Measurements from ENCODE around the gene CYP2J2. TPM values are rescaled to one million over a fixed set of nuclear protein-coding genes. Genes with fewer than 3 reads are reported as not detected.
A peak's percentile ranks its signal among the peaks of the same experiment; 100 is the strongest.
"Not testable (repeated sequence)": the region's sequence is repeated elsewhere in the genome, so short reads cannot be mapped to it uniquely, and the experiment has no call there.

The CYP2J2 gene
- polyA plus RNA-seq, 1 donor = 21.3 TPM

- not testable (repeated sequence) for H3K27me3 ChIP-seq (ENCODE audit: control insufficient read depth, insufficient read depth, low read length); H3K36me3 ChIP-seq (ENCODE audit: control insufficient read depth, insufficient read depth, low read length); H3K4me1 ChIP-seq (ENCODE audit: control insufficient read depth, insufficient read depth, low read length); H3K9me3 ChIP-seq (ENCODE audit: control insufficient read depth, low read depth, low read length); H3K4me3 ChIP-seq (ENCODE audit: low read length); H3K27ac ChIP-seq (ENCODE audit: low read length); DNase-seq
- WGBS (ENCODE audit: insufficient coverage, low lambda C conversion rate) = no CpG with 5 or more reads among the region's 6 CpGs
Measured at GRCh38 chr1:59921258-59921899, 5.2 kb downstream of the CYP2J2 start.

- no peaks in the 10 kb centered on the region for H3K27me3 ChIP-seq (ENCODE audit: control insufficient read depth, insufficient read depth, low read length)
- no peak overlapping the region for H3K4me3 ChIP-seq (ENCODE audit: low read length)
- peaks cover 6% of the 10 kb centered on the region for H3K36me3 ChIP-seq (ENCODE audit: control insufficient read depth, insufficient read depth, low read length)
- H3K9me3 ChIP-seq (ENCODE audit: control insufficient read depth, low read depth, low read length) = peaks cover 3% of the 10 kb centered on the region
- no peak overlapping the region for H3K27ac ChIP-seq (ENCODE audit: low read length)
- peaks cover 8% of the 10 kb centered on the region for H3K4me1 ChIP-seq (ENCODE audit: control insufficient read depth, insufficient read depth, low read length)
- peak; percentile 45 to 66 for DNase-seq
- 40% methylated on average over 1 of the region's 2 CpGs for WGBS (ENCODE audit: insufficient coverage, low lambda C conversion rate)
Measured at GRCh38 chr1:59919746-59920145, 6.8 kb downstream of the CYP2J2 start.

- H3K4me1 ChIP-seq (ENCODE audit: control insufficient read depth, insufficient read depth, low read length) = peaks cover 8% of the 10 kb centered on the region
- H3K9me3 ChIP-seq (ENCODE audit: control insufficient read depth, low read depth, low read length) = no peaks in the 10 kb centered on the region
- no peaks in the 10 kb centered on the region for H3K27me3 ChIP-seq (ENCODE audit: control insufficient read depth, insufficient read depth, low read length)
- no peak for DNase-seq
- WGBS (ENCODE audit: insufficient coverage, low lambda C conversion rate) = no CpG with 5 or more reads among the region's 2 CpGs
- no peak overlapping the region for H3K4me3 ChIP-seq (ENCODE audit: low read length)
- H3K27ac ChIP-seq (ENCODE audit: low read length) = no peak overlapping the region
- peaks cover 6% of the 10 kb centered on the region for H3K36me3 ChIP-seq (ENCODE audit: control insufficient read depth, insufficient read depth, low read length)
Measured at GRCh38 chr1:59917785-59918180, 8.8 kb downstream of the CYP2J2 start.

GRCh38 chr1:59917026-59917784 is 9.4 kb downstream of the CYP2J2 start:
- 87% methylated on average over 5 of the region's 10 CpGs for WGBS (ENCODE audit: insufficient coverage, low lambda C conversion rate)
- H3K4me3 ChIP-seq (ENCODE audit: low read length) = no peak overlapping the region
- H3K27ac ChIP-seq (ENCODE audit: low read length) = no peak overlapping the region
- peaks cover 6% of the 10 kb centered on the region for H3K36me3 ChIP-seq (ENCODE audit: control insufficient read depth, insufficient read depth, low read length)
- no peaks in the 10 kb centered on the region for H3K27me3 ChIP-seq (ENCODE audit: control insufficient read depth, insufficient read depth, low read length)
- H3K4me1 ChIP-seq (ENCODE audit: control insufficient read depth, insufficient read depth, low read length) = peaks cover 8% of the 10 kb centered on the region
- no peaks in the 10 kb centered on the region for H3K9me3 ChIP-seq (ENCODE audit: control insufficient read depth, low read depth, low read length)
- DNase-seq = no peak

GRCh38 chr1:59915516-59915915 is 11.1 kb downstream of the CYP2J2 start:
- no peaks in the 10 kb centered on the region for H3K9me3 ChIP-seq (ENCODE audit: control insufficient read depth, low read depth, low read length)
- no CpG with 5 or more reads among the region's 1 CpG for WGBS (ENCODE audit: insufficient coverage, low lambda C conversion rate)
- H3K4me1 ChIP-seq (ENCODE audit: control insufficient read depth, insufficient read depth, low read length) = peaks cover 8% of the 10 kb centered on the region
- peaks cover 11% of the 10 kb centered on the region for H3K36me3 ChIP-seq (ENCODE audit: control insufficient read depth, insufficient read depth, low read length)
- DNase-seq = no peak
- no peak overlapping the region for H3K27ac ChIP-seq (ENCODE audit: low read length)
- no peaks in the 10 kb centered on the region for H3K27me3 ChIP-seq (ENCODE audit: control insufficient read depth, insufficient read depth, low read length)
- H3K4me3 ChIP-seq (ENCODE audit: low read length) = no peak overlapping the region

GRCh38 chr1:59914791-59915286 is 11.7 kb downstream of the CYP2J2 start:
- peaks cover 11% of the 10 kb centered on the region for H3K36me3 ChIP-seq (ENCODE audit: control insufficient read depth, insufficient read depth, low read length)
- not testable (repeated sequence) for DNase-seq; H3K4me1 ChIP-seq (ENCODE audit: control insufficient read depth, insufficient read depth, low read length); H3K4me3 ChIP-seq (ENCODE audit: low read length); H3K9me3 ChIP-seq (ENCODE audit: control insufficient read depth, low read depth, low read length); H3K27ac ChIP-seq (ENCODE audit: low read length); H3K27me3 ChIP-seq (ENCODE audit: control insufficient read depth, insufficient read depth, low read length)
- WGBS (ENCODE audit: insufficient coverage, low lambda C conversion rate) = 90% methylated on average over 2 of the region's 7 CpGs

GRCh38 chr1:59908682-59909081 is 17.9 kb downstream of the CYP2J2 start:
- no peak overlapping the region for H3K4me3 ChIP-seq (ENCODE audit: low read length)
- H3K4me1 ChIP-seq (ENCODE audit: control insufficient read depth, insufficient read depth, low read length) = peaks cover 15% of the 10 kb centered on the region
- peak; percentile 62 to 85 for DNase-seq
- no peak overlapping the region for H3K27ac ChIP-seq (ENCODE audit: low read length)
- WGBS (ENCODE audit: insufficient coverage, low lambda C conversion rate) = no CpG with 5 or more reads among the region's 2 CpGs
- no peaks in the 10 kb centered on the region for H3K9me3 ChIP-seq (ENCODE audit: control insufficient read depth, low read depth, low read length)
- peaks cover 5% of the 10 kb centered on the region for H3K36me3 ChIP-seq (ENCODE audit: control insufficient read depth, insufficient read depth, low read length)
- H3K27me3 ChIP-seq (ENCODE audit: control insufficient read depth, insufficient read depth, low read length) = no peaks in the 10 kb centered on the region

GRCh38 chr1:59908084-59908483 is 18.5 kb downstream of the CYP2J2 start:
- Histone ChIP-seq H3K4me3 (ENCODE audit: low read length) (no peak overlapping the region), H3K36me3 (ENCODE audit: control insufficient read depth, insufficient read depth, low read length) (peaks cover 5% of the 10 kb centered on the region), H3K4me1 (ENCODE audit: control insufficient read depth, insufficient read depth, low read length) (peaks cover 15% of the 10 kb centered on the region), H3K9me3 (ENCODE audit: control insufficient read depth, low read depth, low read length) (no peaks in the 10 kb centered on the region), H3K27ac (ENCODE audit: low read length) (no peak overlapping the region), H3K27me3 (ENCODE audit: control insufficient read depth, insufficient read depth, low read length) (no peaks in the 10 kb centered on the region)
- DNase-seq = no peak
- 100% methylated on average over 1 of the region's 2 CpGs for WGBS (ENCODE audit: insufficient coverage, low lambda C conversion rate)

GRCh38 chr1:59906931-59907330 is 19.6 kb downstream of the CYP2J2 start:
- whole genome bisulfite sequencing (ENCODE audit: insufficient coverage, low lambda C conversion rate) = 40% methylated on average over 1 of the region's 2 CpGs
- peaks cover 4% of the 10 kb centered on the region for H3K36me3 ChIP-seq (ENCODE audit: control insufficient read depth, insufficient read depth, low read length)
- H3K27me3 ChIP-seq (ENCODE audit: control insufficient read depth, insufficient read depth, low read length) = no peaks in the 10 kb centered on the region
- peak; percentile 55 to 79 for DNase-seq
- no peak overlapping the region for H3K4me3 ChIP-seq (ENCODE audit: low read length)
- H3K4me1 ChIP-seq (ENCODE audit: control insufficient read depth, insufficient read depth, low read length) = peaks cover 15% of the 10 kb centered on the region
- peak overlapping the region; percentile 32 for H3K27ac ChIP-seq (ENCODE audit: low read length)
- no peaks in the 10 kb centered on the region for H3K9me3 ChIP-seq (ENCODE audit: control insufficient read depth, low read depth, low read length)

GRCh38 chr1:59903141-59903754 is 23.3 kb downstream of the CYP2J2 start:
- H3K27me3 ChIP-seq (ENCODE audit: control insufficient read depth, insufficient read depth, low read length) = no peaks in the 10 kb centered on the region
- no peak overlapping the region for H3K4me3 ChIP-seq (ENCODE audit: low read length)
- H3K4me1 ChIP-seq (ENCODE audit: control insufficient read depth, insufficient read depth, low read length) = peaks cover 12% of the 10 kb centered on the region
- peak; percentile 35 to 59 for DNase-seq
- no peaks in the 10 kb centered on the region for H3K9me3 ChIP-seq (ENCODE audit: control insufficient read depth, low read depth, low read length)
- no peak overlapping the region for H3K27ac ChIP-seq (ENCODE audit: low read length)
- no peaks in the 10 kb centered on the region for H3K36me3 ChIP-seq (ENCODE audit: control insufficient read depth, insufficient read depth, low read length)
- 28% methylated on average over 3 of the region's 9 CpGs for WGBS (ENCODE audit: insufficient coverage, low lambda C conversion rate)
